NCI-H526 treated with DMSO at 0.1 percent for 48 hours (cell line): ENCODE measurements around the gene F9.

ENCODE experiments used
- DNase-seq: peaks from one replicate; lab custom pipeline; 2025; lab: John Stamatoyannopoulos, UW

The F9 gene

DNA sequence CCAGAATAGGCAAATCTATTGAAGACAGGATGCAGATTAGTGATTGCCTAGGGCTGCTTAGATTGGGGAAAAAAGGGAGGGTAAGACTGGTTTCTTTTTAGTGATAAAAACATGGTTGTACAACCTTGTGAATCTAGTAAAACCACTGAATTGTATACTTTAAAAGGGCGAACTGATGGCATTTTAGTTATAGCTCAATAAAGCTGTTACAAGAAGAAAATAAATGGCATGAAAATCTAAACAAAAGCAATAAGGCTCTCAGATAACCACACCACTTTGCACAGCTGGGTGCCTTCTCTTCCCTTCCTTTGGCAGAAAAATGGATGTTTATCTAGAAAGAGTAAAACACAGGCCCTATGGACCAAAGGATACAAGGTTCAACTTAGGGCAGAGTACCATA lies 69.6 kb downstream of the F9 start:
- no peak for DNase-seq
